8988T (cell line): Measurements from ENCODE around the gene SKA3.
"Not testable (repeated sequence)": the region's sequence is repeated elsewhere in the genome, so short reads cannot be mapped to it uniquely, and the experiment has no call there.

ENCODE experiments used
- DNase-seq: peaks from one replicate; pipeline ENCODE4 v3.0.0; 2011

SKA3 gene

GRCh38 chr13:21176215-21176981 is at the start of gene SKA3, which contains the start of gene MRPL57:
TSS of gene SKA3 (minus strand) at chr13:21176552. CDS start at chr13:21176477, 75 bp downstream.
TSS of gene MRPL57 (plus strand) at chr13:21176658. CDS start at chr13:21176917, 259 bp downstream.
- DNase-seq = peak; percentile 80

- DNase-seq = no peak
Observed at GRCh38 chr13:21225082-21225481, 48.7 kb upstream of the SKA3 start.

- no peak for DNase-seq
Observed at GRCh38 chr13:21221268-21221667, 44.9 kb upstream of the SKA3 start.

- DNase-seq = not testable (repeated sequence)
Observed at GRCh38 chr13:21219716-21220115, 43.4 kb upstream of the SKA3 start.

GRCh38 chr13:21219036-21219381 is 42.7 kb upstream of the SKA3 start:
- no peak for DNase-seq

- DNase-seq = no peak
Observed at GRCh38 chr13:21218351-21219035, 42.1 kb upstream of the SKA3 start.

- no peak for DNase-seq
Observed at GRCh38 chr13:21216332-21216731, 40.0 kb upstream of the SKA3 start.

GRCh38 chr13:21215419-21215818 is 39.1 kb upstream of the SKA3 start:
- DNase-seq = not testable (repeated sequence)

- DNase-seq = no peak
Observed at GRCh38 chr13:21212138-21212775, 35.9 kb upstream of the SKA3 start.

GRCh38 chr13:21208652-21209154 is 32.4 kb upstream of the SKA3 start:
- no peak for DNase-seq

GRCh38 chr13:21202767-21203531 is 26.6 kb upstream of the SKA3 start:
- DNase-seq = no peak

GRCh38 chr13:21201456-21202190 is 25.3 kb upstream of the SKA3 start:
- DNase-seq = not testable (repeated sequence)

GRCh38 chr13:21198391-21198790 is 22.0 kb upstream of the SKA3 start:
- not testable (repeated sequence) for DNase-seq

- not testable (repeated sequence) for DNase-seq
Observed at GRCh38 chr13:21197606-21198225, 21.4 kb upstream of the SKA3 start.

- DNase-seq = not testable (repeated sequence)
Observed at GRCh38 chr13:21194756-21195155, 18.4 kb upstream of the SKA3 start.

- not testable (repeated sequence) for DNase-seq
Observed at GRCh38 chr13:21186410-21186809, 10.1 kb upstream of the SKA3 start.

GRCh38 chr13:21181671-21182070 is 5.3 kb upstream of the SKA3 start:
- no peak for DNase-seq

GRCh38 chr13:21176982-21177284 is 581 bp upstream of the SKA3 start:
- DNase-seq = no peak

- DNase-seq = no peak
Observed at GRCh38 chr13:21175656-21176214, 617 bp downstream of the SKA3 start.

GRCh38 chr13:21173767-21174166 is 2.6 kb downstream of the SKA3 start:
- not testable (repeated sequence) for DNase-seq

- no peak for DNase-seq
Observed at GRCh38 chr13:21171420-21171819, 4.9 kb downstream of the SKA3 start.
